ENCODE results near the gene PIAS4. TPM values are rescaled to one million over a fixed set of nuclear protein-coding genes. Genes with fewer than 3 reads are reported as not detected.

Gene PIAS4
- polyA plus RNA-seq, 1 experiment, result 9.0 TPM

- POLR2A ChIA-PET, result no interaction called here
- DNase-seq (ENCODE audit: low read depth, low spot score), result no peak
- no peak for TF ChIP-seq CTCF (IDR thresholded peaks at IDR 0.05; ENCODE audit: low read depth, low read length)
These were observed 16.3 kb downstream of the PIAS4 start for GRCh38 chr19:4023600-4024398.

GRCh38 chr19:4025317-4025716 lies 17.8 kb downstream of the PIAS4 start:
- POLR2A ChIA-PET, result interaction anchor here (1.0 kb wide), 1 partner anchor 18 kb away, joined by 3 read pairs; the partner anchor contains the start of gene PIAS4
- no peaks in the 10 kb centered on the region for H3K27me3 ChIP-seq (ENCODE audit: control insufficient read depth, insufficient read depth, low read length)

More at GRCh38 chr19:4023600-4024398, 16.3 kb downstream of the PIAS4 start:
- H3K27ac ChIP-seq (ENCODE audit: low read depth, low read length), result no peak overlapping the region
- peaks cover 6% of the 10 kb centered on the region for H3K9me3 ChIP-seq (ENCODE audit: control insufficient read depth, insufficient read depth, low read length)
- CTCF ChIA-PET, result no interaction called here
- H3K27me3 ChIP-seq (ENCODE audit: control insufficient read depth, insufficient read depth, low read length), result no peaks in the 10 kb centered on the region
- H3K4me3 ChIP-seq (ENCODE audit: low read depth, low read length), result no peak overlapping the region

GRCh38 chr19:4027146-4027545 lies 19.6 kb downstream of the PIAS4 start:
- no peaks in the 10 kb centered on the region for H3K27me3 ChIP-seq (ENCODE audit: control insufficient read depth, insufficient read depth, low read length)
- no peak overlapping the region for H3K4me3 ChIP-seq (ENCODE audit: low read depth, low read length)
- ChIA-PET POLR2A (no interaction called here), CTCF (interaction anchor here (1.2 kb wide), 1 partner anchor 39 kb away, joined by 4 read pairs; no protein-coding TSS in a partner anchor)
- no peak for DNase-seq (ENCODE audit: low read depth, low spot score)
- no peak for TF ChIP-seq CTCF (IDR thresholded peaks at IDR 0.05; ENCODE audit: low read depth, low read length)
- peaks cover 4% of the 10 kb centered on the region; the same call in 1 of the 2 replicates for H3K9me3 ChIP-seq (ENCODE audit: control insufficient read depth, insufficient read depth, low read length)
- no peak overlapping the region for H3K27ac ChIP-seq (ENCODE audit: low read depth, low read length)

More at GRCh38 chr19:4025317-4025716, 17.8 kb downstream of the PIAS4 start:
- H3K4me3 ChIP-seq (ENCODE audit: low read depth, low read length), result no peak overlapping the region
- H3K27ac ChIP-seq (ENCODE audit: low read depth, low read length), result no peak overlapping the region
- TF ChIP-seq CTCF (IDR thresholded peaks at IDR 0.05; ENCODE audit: low read depth, low read length), result no peak
- no peak for DNase-seq (ENCODE audit: low read depth, low spot score)
- peaks cover 6% of the 10 kb centered on the region for H3K9me3 ChIP-seq (ENCODE audit: control insufficient read depth, insufficient read depth, low read length)
- CTCF ChIA-PET, result no interaction called here

GRCh38 chr19:4028334-4029246 lies 21.1 kb downstream of the PIAS4 start:
- Histone ChIP-seq H3K4me3 (ENCODE audit: low read depth, low read length) (no peak overlapping the region), H3K27ac (ENCODE audit: low read depth, low read length) (no peak overlapping the region), H3K9me3 (ENCODE audit: control insufficient read depth, insufficient read depth, low read length) (no peaks in the 10 kb centered on the region; the same call in 1 of the 2 replicates), H3K27me3 (ENCODE audit: control insufficient read depth, insufficient read depth, low read length) (no peaks in the 10 kb centered on the region)
- no peak for DNase-seq (ENCODE audit: low read depth, low spot score)
- ChIA-PET CTCF (interaction anchor here (1.2 kb wide), 1 partner anchor 41 kb away, joined by 4 read pairs; no protein-coding TSS in a partner anchor), POLR2A (no interaction called here)
- TF ChIP-seq CTCF (IDR thresholded peaks at IDR 0.05; ENCODE audit: low read depth, low read length), result no peak

Data from AG04450 (cell line).